Kasumi-1 (cell line): ENCODE data around the gene HAGH.

ENCODE experiments used
- DNase-seq, 2 experiments: peaks; one replicate each; lab custom pipeline; 2025; lab: John Stamatoyannopoulos, UW

HAGH gene

GRCh38 chr16:1786242-1787055, 40.2 kb downstream of the HAGH start:
- no peak for DNase-seq

GRCh38 chr16:1785846-1786170, 40.8 kb downstream of the HAGH start:
- DNase-seq, result no peak

GRCh38 chr16:1784977-1785845, 41.4 kb downstream of the HAGH start:
- no peak for DNase-seq

GRCh38 chr16:1782408-1783264, 44.0 kb downstream of the HAGH start, which contains the start of the genes NUBP2 and SPSB3:
TSS of gene NUBP2 (plus strand) at chr16:1782960. CDS start at chr16:1783021, 61 bp downstream.
TSS of gene SPSB3 (minus strand) at chr16:1782571. CDS start at chr16:1781483, 1,088 bp downstream.
- peak; percentile 90 to 93 for DNase-seq

- DNase-seq, result no peak
Observed at GRCh38 chr16:1781758-1782407, 44.7 kb downstream of the HAGH start.

GRCh38 chr16:1781254-1781653, 45.4 kb downstream of the HAGH start:
- DNase-seq, result no peak

- no peak for DNase-seq
Observed at GRCh38 chr16:1780677-1781072, 46.0 kb downstream of the HAGH start.

GRCh38 chr16:1779741-1780676, 46.6 kb downstream of the HAGH start:
- DNase-seq, result no peak

- no peak for DNase-seq
Observed at GRCh38 chr16:1779234-1779701, 47.4 kb downstream of the HAGH start.

- no peak for DNase-seq
Observed at GRCh38 chr16:1778200-1779179, 48.1 kb downstream of the HAGH start.

GRCh38 chr16:1777375-1778199, 49.0 kb downstream of the HAGH start:
- no peak for DNase-seq

- DNase-seq, result no peak
Observed at GRCh38 chr16:1776991-1777374, 49.6 kb downstream of the HAGH start.

- DNase-seq, result no peak
Observed at GRCh38 chr16:1776672-1776955, 50.0 kb downstream of the HAGH start.

GRCh38 chr16:1775846-1776671, 50.6 kb downstream of the HAGH start:
- DNase-seq, result no peak

- no peak for DNase-seq
Observed at GRCh38 chr16:1775006-1775845, 51.4 kb downstream of the HAGH start.

- no peak for DNase-seq
Observed at GRCh38 chr16:1774448-1774780, 52.2 kb downstream of the HAGH start.
